ENCODE measurements around the gene APOL6. TPM values are rescaled to one million over a fixed set of nuclear protein-coding genes. Genes with fewer than 3 reads are reported as not detected.

APOL6 gene
- total RNA-seq, 1 experiment from 2014 or later = 16.2 TPM

Other genes with a start within 250 kb of the APOL6 start
- gene MCM5, start 248.3 kb upstream of the APOL6 start, total RNA-seq (2014; rRNA removed; shearing (Covaris generic)) = 71.1 and 79.7 TPM in 2 replicates
- gene RASD2, start 107.6 kb upstream of the APOL6 start, total RNA-seq (2014; rRNA removed; shearing (Covaris generic)) = 0.10 and 0.24 TPM in 2 replicates
- gene MB, start 31.1 kb upstream of the APOL6 start, total RNA-seq (2014; rRNA removed; shearing (Covaris generic)) = 1.3 and 2.3 TPM in 2 replicates
- not detected in 2 replicates for gene APOL5, start 69.4 kb downstream of the APOL6 start, total RNA-seq (2014; rRNA removed; shearing (Covaris generic))